ENCODE measurements around the gene AIMP1. TPM values are rescaled to one million over a fixed set of nuclear protein-coding genes. Genes with fewer than 3 reads are reported as not detected.

The AIMP1 gene
- total RNA-seq: 16.1 and 26.2 TPM in 2 replicates

GRCh38 chr4:106315968-106316772 lies at the start of gene AIMP1, which contains the start of gene TBCK:
Gene AIMP1 (plus strand): TSS chr4:106316550. CDS start chr4:106325010, 8,460 bp downstream.
Gene TBCK (minus strand): TSS chr4:106316209. CDS start chr4:106308960, 7,249 bp downstream.

GRCh38 chr4:106368678-106369077 lies 52.3 kb downstream of the AIMP1 start, which contains the start of gene GIMD1:
Gene GIMD1 (minus strand): TSS chr4:106368778. CDS start chr4:106367435, 1,343 bp downstream.

Other genes starting within 250 kb of the AIMP1 start
- 11.0 and 13.6 TPM in 2 replicates for gene TBCK, start 341 bp upstream of the AIMP1 start, total RNA-seq
- not detected in 2 replicates for gene GIMD1, start 52.2 kb downstream of the AIMP1 start, total RNA-seq